NT2/D1 (cell line): ENCODE results near the gene RCAN2.
A peak's percentile ranks its signal among the peaks of the same experiment; 100 is the strongest.

ENCODE experiments used
- DNase-seq: peaks from one replicate; pipeline ENCODE4 v3.0.0-alpha.2; 2011; ENCODE audit warnings: low read depth, low spot score
- H3K27me3 ChIP-seq: 2 replicates; pipeline ENCODE4 v1.6.0; 2011; ENCODE audit warnings: mild to moderate bottlenecking; ENCODE audit not compliant: insufficient read length, insufficient read depth
- H3K36me3 ChIP-seq: 2 replicates; pipeline ENCODE4 v1.6.1; 2011; ENCODE audit warnings: mild to moderate bottlenecking, low read length, mixed read lengths; ENCODE audit not compliant: insufficient read depth, insufficient read length
- H3K4me1 ChIP-seq: 2 replicates; pipeline ENCODE4 v1.5.1; 2011; ENCODE audit not compliant: insufficient read depth, insufficient read length
- H3K4me3 ChIP-seq: 2 replicates; pipeline ENCODE4 v1.5.1; 2011; ENCODE audit warnings: low read depth; ENCODE audit not compliant: insufficient read length
- H3K9ac ChIP-seq: 2 replicates; pipeline ENCODE4 v1.6.0; 2011; ENCODE audit warnings: low read depth; ENCODE audit not compliant: insufficient read length
- H3K9me3 ChIP-seq: 2 replicates; pipeline ENCODE4 v1.5.1; 2011; ENCODE audit warnings: mild to moderate bottlenecking, low read length; ENCODE audit not compliant: insufficient read depth
- SUZ12 ChIP-seq: IDR thresholded peaks from 2 replicates; pipeline ENCODE4 v1.6.1; 2011; ENCODE audit not compliant: insufficient read length, insufficient read depth; ENCODE audit errors: extremely low read depth
- YY1 ChIP-seq: IDR thresholded peaks from 2 replicates; pipeline ENCODE4 v1.6.1; 2011; ENCODE audit not compliant: insufficient read length, insufficient read depth
- ZNF274 ChIP-seq: IDR thresholded peaks from 2 replicates; pipeline ENCODE4 v1.6.1; 2011; ENCODE audit warnings: mild to moderate bottlenecking, low read depth, low read length

Gene RCAN2

DNA sequence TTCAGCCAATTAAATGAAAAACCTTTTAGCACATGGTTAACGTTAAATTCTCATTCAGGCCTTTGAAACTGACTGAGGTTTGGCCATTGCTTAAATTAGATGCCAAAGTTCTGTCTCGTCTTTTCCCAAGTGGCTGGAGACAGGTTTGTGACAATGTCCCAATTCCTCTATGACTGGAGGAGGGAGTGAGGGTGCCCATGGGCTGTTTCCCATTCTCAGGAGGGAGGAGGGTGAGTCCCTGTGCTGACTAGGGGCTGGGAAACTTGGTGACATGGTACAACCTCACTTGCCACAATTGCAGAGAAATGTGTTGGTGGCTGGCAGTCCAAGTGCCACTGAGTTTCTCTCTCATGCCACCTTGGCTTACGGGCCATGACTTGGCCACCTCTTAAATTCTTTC lies 256.5 kb downstream of the RCAN2 start:
- Histone ChIP-seq H3K27me3 (no peaks in the 10 kb centered on the region), H3K9me3 (peaks cover 10% of the 10 kb centered on the region; the same call in 1 of the 2 replicates), H3K9ac (no peak overlapping the region), H3K4me1 (no peaks in the 10 kb centered on the region), H3K4me3 (no peak overlapping the region), H3K36me3 (no peaks in the 10 kb centered on the region)
- no peak for TF ChIP-seq ZNF274
- no peak for TF ChIP-seq YY1
- no peak for TF ChIP-seq SUZ12
- DNase-seq: no peak

DNA sequence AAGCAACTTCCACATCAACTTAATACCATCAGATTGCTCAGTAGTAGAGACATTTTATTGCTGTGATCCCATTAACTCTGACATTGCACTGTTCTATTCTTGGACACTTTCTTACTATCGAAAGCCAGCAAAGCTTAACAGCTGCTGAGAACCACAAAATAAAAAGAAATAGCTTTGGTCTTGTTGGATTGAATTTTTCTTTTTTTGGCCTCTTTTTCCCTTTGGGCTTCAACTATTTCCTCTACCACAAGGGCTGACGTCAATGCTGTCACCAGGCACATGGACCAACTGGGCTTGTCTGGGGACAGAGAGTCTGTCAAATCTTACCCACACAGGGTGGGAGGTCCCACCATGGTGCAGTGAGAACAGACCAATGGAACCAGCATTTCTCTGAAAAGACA lies 257.1 kb downstream of the RCAN2 start:
- no peak overlapping the region for H3K4me3 ChIP-seq
- TF ChIP-seq YY1 (no peak), ZNF274 (no peak), SUZ12 (no peak)
- H3K9me3 ChIP-seq: peaks cover 10% of the 10 kb centered on the region; the same call in 1 of the 2 replicates

DNA sequence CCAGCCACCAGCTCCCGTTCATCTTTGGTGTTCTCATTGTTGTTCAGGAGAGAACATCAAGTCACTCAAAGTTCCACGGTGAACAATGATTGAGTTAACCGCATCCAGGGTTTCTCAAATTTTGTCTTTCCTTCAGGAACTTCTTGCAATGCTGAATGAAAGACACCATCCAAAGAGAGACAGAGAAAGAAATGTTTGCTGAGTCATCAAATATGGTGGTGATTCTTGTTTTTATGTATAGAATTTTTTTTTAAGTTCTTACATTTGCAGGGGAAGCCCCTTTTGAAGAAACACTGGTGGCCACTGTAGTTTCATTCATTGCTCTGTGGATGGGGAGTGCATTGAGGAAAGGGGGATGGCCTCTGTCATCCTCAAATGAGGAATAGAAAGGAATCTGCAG lies 258.1 kb downstream of the RCAN2 start:
- Histone ChIP-seq H3K4me1 (no peaks in the 10 kb centered on the region), H3K27me3 (no peaks in the 10 kb centered on the region), H3K9me3 (peaks cover 10% of the 10 kb centered on the region; the same call in 1 of the 2 replicates), H3K4me3 (no peak overlapping the region), H3K9ac (no peak overlapping the region), H3K36me3 (no peaks in the 10 kb centered on the region)
- no peak for TF ChIP-seq SUZ12
- no peak for TF ChIP-seq YY1
- TF ChIP-seq ZNF274: no peak
- no peak for DNase-seq

More for the DNA sequence above, 257.1 kb downstream of the RCAN2 start:
- Histone ChIP-seq H3K27me3 (no peaks in the 10 kb centered on the region), H3K4me1 (no peaks in the 10 kb centered on the region), H3K36me3 (no peaks in the 10 kb centered on the region), H3K9ac (no peak overlapping the region)
- DNase-seq: no peak

DNA sequence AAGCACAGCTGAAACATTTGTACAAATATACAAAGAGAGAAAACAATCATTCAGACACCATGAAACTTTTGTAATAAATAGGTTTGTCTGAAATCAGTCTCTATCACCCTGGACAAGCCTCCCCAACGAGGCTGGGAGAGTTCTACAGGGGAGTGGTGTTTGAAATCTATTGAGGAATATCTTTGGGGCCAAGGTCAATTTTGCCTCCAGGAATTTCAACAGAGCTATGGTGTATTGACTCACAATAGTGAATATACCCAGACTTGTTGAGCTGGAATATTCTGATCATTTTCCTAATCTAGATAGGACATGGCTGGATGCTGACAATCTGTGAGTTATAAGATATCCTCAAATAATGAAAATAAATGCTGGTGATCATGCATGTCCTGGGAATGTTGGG lies 269.0 kb downstream of the RCAN2 start:
- TF ChIP-seq ZNF274 (no peak), SUZ12 (no peak), YY1 (no peak)
- Histone ChIP-seq H3K27me3 (no peaks in the 10 kb centered on the region), H3K9ac (no peak overlapping the region), H3K4me1 (no peaks in the 10 kb centered on the region), H3K9me3 (no peaks in the 10 kb centered on the region), H3K36me3 (no peaks in the 10 kb centered on the region), H3K4me3 (no peak overlapping the region)
- no peak for DNase-seq

DNA sequence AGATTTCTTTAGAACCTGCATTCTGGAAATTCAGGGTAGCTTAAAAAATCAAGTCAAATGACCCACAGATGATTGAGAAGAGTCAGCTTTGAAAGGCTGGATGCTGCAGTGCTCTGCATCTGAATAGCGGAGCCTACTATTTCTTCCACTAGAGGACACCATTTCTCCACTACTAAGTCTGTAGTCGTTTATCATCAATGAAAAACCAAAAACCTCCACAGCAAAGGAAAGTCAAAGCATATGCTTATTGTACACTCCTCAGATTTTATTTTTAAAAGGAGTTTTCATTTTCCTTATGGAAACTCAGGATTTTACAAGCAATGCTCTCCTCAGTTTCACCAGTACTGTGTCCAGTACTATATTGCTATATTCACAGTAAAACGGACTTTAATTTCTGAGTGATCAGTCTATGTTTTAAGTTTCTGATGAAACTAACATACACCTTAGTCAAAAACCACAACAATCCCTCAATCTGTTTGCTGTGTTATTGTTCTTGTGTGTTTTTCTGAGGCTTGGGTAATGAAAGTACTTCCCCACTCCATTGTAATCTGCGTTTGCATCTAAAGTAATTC lies 269.9 kb downstream of the RCAN2 start:
- TF ChIP-seq SUZ12: no peak
- TF ChIP-seq YY1: no peak
- no peak for TF ChIP-seq ZNF274
- Histone ChIP-seq H3K9me3 (no peaks in the 10 kb centered on the region), H3K4me1 (no peaks in the 10 kb centered on the region), H3K27me3 (no peaks in the 10 kb centered on the region), H3K9ac (no peak overlapping the region), H3K4me3 (no peak overlapping the region), H3K36me3 (no peaks in the 10 kb centered on the region)
- peak; percentile 25 for DNase-seq

DNA sequence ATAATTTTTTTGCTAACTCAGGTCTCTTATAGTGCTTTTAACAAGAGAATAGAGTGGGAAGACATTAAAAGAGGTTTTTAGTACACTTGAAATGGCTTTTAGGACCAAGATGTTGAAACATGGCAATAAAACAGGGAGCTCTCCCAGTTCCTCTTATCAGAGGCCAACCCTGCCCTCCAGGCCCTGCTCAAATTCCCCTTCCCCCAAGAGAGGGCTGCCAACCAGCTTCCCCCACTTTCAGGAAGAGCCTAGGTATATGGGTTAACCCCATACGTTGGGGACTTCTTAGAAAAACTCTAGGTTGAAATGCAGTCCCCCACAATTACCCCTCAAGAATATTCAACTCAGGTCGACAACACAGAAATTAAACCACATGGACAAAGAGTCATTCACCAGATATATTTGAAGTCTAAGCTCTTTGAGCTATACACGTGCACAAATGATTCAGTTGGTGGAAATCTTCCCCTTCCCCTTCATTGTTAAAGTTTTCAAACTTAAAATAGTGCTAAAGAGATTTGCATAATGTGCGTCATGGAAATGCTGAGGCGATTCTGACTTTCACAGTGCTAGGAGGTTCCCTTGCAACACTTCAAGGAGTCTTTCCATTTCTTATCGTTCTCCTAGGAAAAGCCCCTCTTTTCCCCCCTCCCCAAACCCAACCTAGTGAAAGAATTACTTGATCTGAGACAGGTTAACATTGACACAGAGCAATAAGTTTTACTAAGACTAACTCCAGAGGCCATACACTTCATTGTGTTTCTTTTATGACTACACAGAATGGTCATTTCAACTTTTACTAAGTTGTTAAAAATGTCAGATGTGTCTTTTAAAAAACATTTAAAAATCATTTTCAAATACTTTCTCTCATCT lies 270.7 kb downstream of the RCAN2 start:
- Histone ChIP-seq H3K4me3 (no peak overlapping the region), H3K4me1 (no peaks in the 10 kb centered on the region), H3K9ac (no peak overlapping the region), H3K27me3 (no peaks in the 10 kb centered on the region), H3K9me3 (no peaks in the 10 kb centered on the region), H3K36me3 (no peaks in the 10 kb centered on the region)
- TF ChIP-seq ZNF274 (no peak), SUZ12 (no peak), YY1 (no peak)
- DNase-seq: no peak

DNA sequence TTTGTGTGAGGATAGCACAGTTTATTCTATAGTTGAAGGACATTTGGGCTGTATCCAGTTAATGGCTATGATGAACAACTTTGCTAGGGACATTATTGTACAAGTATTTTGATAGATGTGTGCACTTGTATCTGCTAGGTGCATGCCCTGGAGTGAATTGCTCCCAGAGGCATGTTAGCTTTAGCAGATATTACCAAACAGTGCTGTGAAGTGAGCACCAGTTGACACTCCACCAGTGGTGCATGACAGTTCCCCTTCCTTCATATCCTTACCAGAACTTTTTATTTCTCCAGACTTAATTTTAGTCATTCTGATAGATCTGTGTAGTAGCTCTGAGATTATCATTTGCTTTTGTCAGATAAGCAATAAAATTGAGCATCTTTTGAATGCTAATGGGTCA lies 271.6 kb downstream of the RCAN2 start:
- DNase-seq: no peak

More for the DNA sequence above, 271.6 kb downstream of the RCAN2 start:
- Histone ChIP-seq H3K9me3 (no peaks in the 10 kb centered on the region), H3K4me1 (no peaks in the 10 kb centered on the region), H3K4me3 (no peak overlapping the region), H3K9ac (no peak overlapping the region), H3K36me3 (no peaks in the 10 kb centered on the region), H3K27me3 (no peaks in the 10 kb centered on the region)
- no peak for TF ChIP-seq YY1
- TF ChIP-seq SUZ12: no peak
